Measurements from ENCODE around the gene TCF7L2.

- no peak for TF ChIP-seq CTCF (IDR thresholded peaks at IDR 0.05; ENCODE audit: insufficient read depth, low read length, poor library complexity, severe bottlenecking)
- TF ChIP-seq EZH2phosphoT487 (conservative IDR thresholded peaks at IDR 0.05; ENCODE audit: low read length) = no peak
These were observed 211.0 kb downstream of the TCF7L2 start for GRCh38 chr10:113161066-113161465.

Data from SU-DHL-6 (cell line).